H9 (cell line): ENCODE measurements around the gene PXDN. TPM values are rescaled to one million over a fixed set of nuclear protein-coding genes. Genes with fewer than 3 reads are reported as not detected.

Source experiments
- DNase-seq: peaks from one replicate; pipeline ENCODE4 v3.0.0-alpha.2; 2017
- H2AFZ ChIP-seq: one replicate; pipeline ENCODE4 v1.6.1; 2013; ENCODE audit warnings: mild to moderate bottlenecking, low read length, control low read depth, moderate library complexity
- H2AK5ac ChIP-seq: 2 replicates; pipeline ENCODE4 v1.6.1; 2013; ENCODE audit warnings: low read length, control low read depth, mixed read lengths; ENCODE audit not compliant: insufficient read length
- H2BK120ac ChIP-seq: one replicate; pipeline ENCODE4 v1.6.1; 2013; ENCODE audit warnings: low read depth, mild to moderate bottlenecking, low read length, control low read depth, inconsistent platforms; ENCODE audit not compliant: poor library complexity, severe bottlenecking
- H2BK12ac ChIP-seq: 2 replicates; pipeline ENCODE4 v1.6.1; 2013; ENCODE audit warnings: low read length, control low read depth, mixed read lengths, low read depth; ENCODE audit not compliant: insufficient read length
- H2BK15ac ChIP-seq: 2 replicates; pipeline ENCODE4 v1.6.1; 2013; ENCODE audit warnings: low read depth, low read length, control low read depth
- H2BK20ac ChIP-seq: one replicate; pipeline ENCODE4 v1.6.1; 2013; ENCODE audit warnings: low read depth, mild to moderate bottlenecking, low read length, control low read depth, inconsistent platforms; ENCODE audit not compliant: poor library complexity, severe bottlenecking
- H2BK5ac ChIP-seq: 2 replicates; pipeline ENCODE4 v1.6.1; 2013; ENCODE audit warnings: low read length, control low read depth, mixed read lengths; ENCODE audit not compliant: insufficient read length
- H3K14ac ChIP-seq: 2 replicates; pipeline ENCODE4 v1.6.1; 2013; ENCODE audit warnings: low read length, control low read depth; ENCODE audit not compliant: insufficient read depth
- H3K18ac ChIP-seq: 2 replicates; pipeline ENCODE4 v1.6.1; 2013; ENCODE audit warnings: low read depth, mild to moderate bottlenecking, mixed read lengths, low read length, control low read depth; ENCODE audit not compliant: insufficient read length
- H3K23ac ChIP-seq: 2 replicates; pipeline ENCODE4 v1.6.1; 2013; ENCODE audit warnings: low read length, control low read depth, mixed read lengths, low read depth; ENCODE audit not compliant: insufficient read length
- H3K23me2 ChIP-seq: 2 replicates; pipeline ENCODE4 v1.6.1; 2013; ENCODE audit warnings: low read depth, mild to moderate bottlenecking, mixed read lengths, low read length, control low read depth; ENCODE audit not compliant: insufficient read length, poor library complexity, severe bottlenecking
- H3K27ac ChIP-seq: 2 replicates; pipeline ENCODE4 v1.5.1; 2013; ENCODE audit warnings: low read length, control low read depth, mixed read lengths, low read depth; ENCODE audit not compliant: insufficient read length
- H3K27me3 ChIP-seq: 2 replicates; pipeline ENCODE4 v1.6.1; 2013; ENCODE audit warnings: low read length, control low read depth, inconsistent platforms; ENCODE audit not compliant: insufficient read depth
- H3K4ac ChIP-seq: 2 replicates; pipeline ENCODE4 v1.6.1; 2013; ENCODE audit warnings: low read depth, mild to moderate bottlenecking, control low read depth, inconsistent platforms, low read length, moderate library complexity
- H3K4me1 ChIP-seq: 2 replicates; pipeline ENCODE4 v1.6.1; 2013; ENCODE audit warnings: low read length, control low read depth, inconsistent platforms; ENCODE audit not compliant: insufficient read depth
- H3K4me2 ChIP-seq: 2 replicates; pipeline ENCODE4 v1.6.1; 2013; ENCODE audit warnings: low read length, control low read depth, mixed read lengths; ENCODE audit not compliant: insufficient read length, insufficient read depth
- H3K56ac ChIP-seq: 2 replicates; pipeline ENCODE4 v1.6.1; 2013; ENCODE audit warnings: low read depth, mild to moderate bottlenecking, mixed read lengths, low read length, control low read depth; ENCODE audit not compliant: insufficient read length
- H3K79me1 ChIP-seq: 2 replicates; pipeline ENCODE4 v1.6.1; 2013; ENCODE audit warnings: low read depth, mild to moderate bottlenecking, moderate library complexity, low read length, control low read depth, inconsistent platforms; ENCODE audit not compliant: insufficient read depth, poor library complexity, severe bottlenecking
- H3K79me2 ChIP-seq: 2 replicates; pipeline ENCODE4 v1.6.1; 2013; ENCODE audit warnings: low read length, control low read depth, inconsistent platforms; ENCODE audit not compliant: insufficient read depth
- H3K9ac ChIP-seq: 2 replicates; pipeline ENCODE4 v1.6.1; 2013; ENCODE audit warnings: low read length, control low read depth, mixed read lengths; ENCODE audit not compliant: insufficient read length; ENCODE audit errors: extremely low read depth
- H3K9me3 ChIP-seq: one replicate; pipeline ENCODE4 v1.6.1; 2013; ENCODE audit warnings: low read depth, low read length, inconsistent platforms; ENCODE audit not compliant: control insufficient read depth
- H3T11ph ChIP-seq: one replicate; pipeline ENCODE4 v1.6.1; 2013; ENCODE audit warnings: mild to moderate bottlenecking, low read length, control low read depth, inconsistent platforms
- H4K20me1 ChIP-seq: one replicate; pipeline ENCODE4 v1.6.1; 2013; ENCODE audit not compliant: control insufficient read depth, insufficient read length, insufficient read depth
- H4K5ac ChIP-seq: 2 replicates; pipeline ENCODE4 v1.6.1; 2013; ENCODE audit warnings: low read depth, mild to moderate bottlenecking, mixed read lengths, low read length, control low read depth; ENCODE audit not compliant: insufficient read length
- H4K8ac ChIP-seq: replicated peaks from 2 replicates; pipeline ENCODE4 v1.6.1; 2013; ENCODE audit warnings: low read length, control low read depth, mixed read lengths, low read depth; ENCODE audit not compliant: insufficient read length
- H4K91ac ChIP-seq: 2 replicates; pipeline ENCODE4 v1.6.1; 2013; ENCODE audit warnings: low read depth, mild to moderate bottlenecking, moderate library complexity, mixed read lengths, low read length, control low read depth; ENCODE audit not compliant: insufficient read length
- H3K27ac Mint-ChIP-seq, 3 experiments: 2 replicates in 2 of 3; 3 replicates in 1 of 3; pipeline ENCODE4 v1.8.0; 2020 to 2021; ENCODE audit warnings: mixed read lengths in 3 of 3, mild to moderate bottlenecking in 1 of 3, moderate library complexity in 1 of 3
- H3K27me3 Mint-ChIP-seq: 2 replicates; pipeline ENCODE4 v1.8.0; 2021; ENCODE audit warnings: low read depth, mild to moderate bottlenecking, moderate library complexity, mixed read lengths
- H3K36me3 Mint-ChIP-seq, 3 experiments: 2 replicates in 2 of 3; 3 replicates in 1 of 3; pipeline ENCODE4 v1.8.0; 2020 to 2021; ENCODE audit warnings: low read depth in 3 of 3, mixed read lengths in 3 of 3; ENCODE audit not compliant: insufficient read depth in 1 of 3
- H3K4me1 Mint-ChIP-seq, 2 experiments: 2 replicates each; pipeline ENCODE4 v1.8.0; 2020; ENCODE audit warnings: mixed read lengths in 2 of 2
- H3K4me3 Mint-ChIP-seq, 2 experiments: 2 replicates in 1 of 2; 3 replicates in 1 of 2; pipeline ENCODE4 v1.8.0; 2020 to 2021; ENCODE audit warnings: mild to moderate bottlenecking in 2 of 2, mixed read lengths in 2 of 2, moderate library complexity in 1 of 2
- H3K9me3 Mint-ChIP-seq, 2 experiments: 2 replicates in 1 of 2; 3 replicates in 1 of 2; pipeline ENCODE4 v1.8.0; 2020; ENCODE audit warnings: mild to moderate bottlenecking in 2 of 2, mixed read lengths in 2 of 2, moderate library complexity in 1 of 2
- CTCF ChIP-seq: fragments of 200-600 bp; sonication (generic); conservative IDR thresholded peaks from 3 replicates; pipeline ENCODE4 v1.8.0; 2021; ENCODE audit warnings: antibody characterized with exemption, mild to moderate bottlenecking
- WGBS: extraction: QIAGEN DNeasy Blood & Tissue Kit; methylation state at CpG from one replicate; pipeline ENCODE4 v1.1.7; 2013; ENCODE audit warnings: missing lambda C conversion rate, low lambda C conversion rate, mixed read lengths; ENCODE audit not compliant: insufficient read length; ENCODE audit errors: extremely low coverage; 5-methylcytosine and 5-hydroxymethylcytosine counted together
- total RNA-seq: library from RNA; stranded (reverse); gene quantifications from 2 replicates; pipeline ENCODE4 v1.2.1, GENCODE V29; 2021

PXDN gene
- total RNA-seq, 1 experiment from 2014 or later, result 146 TPM

GRCh38 chr2:1650085-1650872 is 94.0 kb downstream of the PXDN start:
- no peak overlapping the region for H3K4me2 ChIP-seq
- no peak overlapping the region for H2BK5ac ChIP-seq
- H3K27me3 ChIP-seq, result no peaks in the 10 kb centered on the region
- H4K91ac ChIP-seq, result no peak overlapping the region
- H2AK5ac ChIP-seq, result no peak overlapping the region
- H4K20me1 ChIP-seq, result no peaks in the 10 kb centered on the region
- H3K4ac ChIP-seq, result no peak overlapping the region
- H3K18ac ChIP-seq, result no peak overlapping the region
- Mint-ChIP-seq H3K36me3 (peaks cover 40 to 76% (median 66%) of the 10 kb centered on the region in 3 experiments), H3K4me3 (no peak overlapping the region), H3K27ac (peak overlapping the region in 2 of 3 experiments; percentile 13 to 53; a peak in 4 of 7 replicates), H3K27me3 (no peaks in the 10 kb centered on the region), H3K4me1 (peaks cover 0 to 5% of the 10 kb centered on the region in 2 experiments; a peak in 2 of 4 replicates), H3K9me3 (no peaks in the 10 kb centered on the region)
- H3K9me3 ChIP-seq, result no peaks in the 10 kb centered on the region
- no peak overlapping the region for H3K23ac ChIP-seq
- no peak overlapping the region for H3K9ac ChIP-seq
- H4K8ac ChIP-seq, result no peak overlapping the region
- H2BK20ac ChIP-seq, result no peak overlapping the region
- H2BK15ac ChIP-seq, result no peak overlapping the region
- H2BK120ac ChIP-seq, result no peak overlapping the region
- no peaks in the 10 kb centered on the region for H3K4me1 ChIP-seq
- no peak for TF ChIP-seq CTCF
- WGBS, result no CpG with 5 or more reads among the region's 19 CpGs
- H3K79me2 ChIP-seq, result no peaks in the 10 kb centered on the region
- H4K5ac ChIP-seq, result no peak overlapping the region
- no peaks in the 10 kb centered on the region for H3K23me2 ChIP-seq
- no peak overlapping the region for H3K27ac ChIP-seq
- H3K56ac ChIP-seq, result no peak overlapping the region
- DNase-seq, result no peak
- no peak overlapping the region for H3T11ph ChIP-seq
- H2AFZ ChIP-seq, result no peak overlapping the region
- H2BK12ac ChIP-seq, result no peak overlapping the region
- no peaks in the 10 kb centered on the region for H3K79me1 ChIP-seq
- no peak overlapping the region for H3K14ac ChIP-seq
